Liver (tissue), 9 donors: ENCODE measurements around the gene SEL1L. TPM values are rescaled to one million over a fixed set of nuclear protein-coding genes. Genes with fewer than 3 reads are reported as not detected.

Experiments
- DNase-seq: peaks from one replicate; pipeline ENCODE4 v3.0.0-alpha.2; 2017; ENCODE audit warnings: low spot score
- H3K27ac ChIP-seq, 2 donors: one replicate each; pipeline ENCODE4 v1.7.0; 2013; ENCODE audit warnings: inconsistent platforms in 2 of 2, low read length in 2 of 2, control low read depth in 1 of 2, low read depth in 1 of 2, mild to moderate bottlenecking in 1 of 2
- H3K27me3 ChIP-seq, 4 donors: one replicate each; pipeline versions ENCODE4 v1.6.1 to v1.7.0; 2013; ENCODE audit warnings: low read length in 3 of 4, inconsistent platforms in 1 of 4, mild to moderate bottlenecking in 1 of 4, moderate library complexity in 1 of 4; ENCODE audit not compliant: control insufficient read depth in 4 of 4, insufficient read depth in 4 of 4
- H3K36me3 ChIP-seq, 4 donors: one replicate each; pipeline versions ENCODE4 v1.6.1 to v1.7.0; 2013; ENCODE audit warnings: low read length in 3 of 4, mild to moderate bottlenecking in 3 of 4, low read depth in 1 of 4, moderate library complexity in 1 of 4; ENCODE audit not compliant: control insufficient read depth in 4 of 4, insufficient read depth in 3 of 4
- H3K4me1 ChIP-seq, 4 donors: one replicate each; pipeline versions ENCODE4 v1.6.1 to v1.7.0; 2013; ENCODE audit warnings: low read length in 3 of 4, mild to moderate bottlenecking in 3 of 4, moderate library complexity in 1 of 4; ENCODE audit not compliant: control insufficient read depth in 4 of 4, insufficient read depth in 4 of 4
- H3K4me3 ChIP-seq, 3 donors: one replicate each; pipeline versions ENCODE4 v1.6.1 to v1.7.0; 2013; ENCODE audit warnings: low read length in 3 of 3, control low read depth in 1 of 3, low read depth in 1 of 3, mild to moderate bottlenecking in 1 of 3
- H3K9ac ChIP-seq, 2 donors: one replicate each; pipeline ENCODE4 v1.7.0; 2013; ENCODE audit warnings: low read length in 2 of 2, mild to moderate bottlenecking in 2 of 2, moderate library complexity in 2 of 2, control low read depth in 1 of 2, low read depth in 1 of 2
- H3K9me3 ChIP-seq, 4 donors: one replicate each; pipeline versions ENCODE4 v1.6.1 to v1.7.0; 2013; ENCODE audit warnings: low read length in 3 of 4; ENCODE audit not compliant: control insufficient read depth in 4 of 4
- ATF3 ChIP-seq: IDR thresholded peaks from 2 replicates; pipeline ENCODE4 v1.6.1; 2016; ENCODE audit warnings: antibody characterized with exemption
- EGR1 ChIP-seq, 2 donors: IDR thresholded peaks; 2 replicates each; pipeline ENCODE4 v1.6.1; 2016 to 2018; ENCODE audit warnings: antibody characterized with exemption in 2 of 2, low read depth in 2 of 2
- FOXA1 ChIP-seq: IDR thresholded peaks from 2 replicates; pipeline ENCODE4 v1.6.1; 2016; ENCODE audit warnings: antibody characterized with exemption
- FOXA2 ChIP-seq: IDR thresholded peaks from 2 replicates; pipeline ENCODE4 v1.6.1; 2016; ENCODE audit warnings: antibody characterized with exemption
- GABPA ChIP-seq, 2 donors: IDR thresholded peaks in 1 of 2; conservative IDR thresholded peaks in 1 of 2; 2 replicates each; pipeline ENCODE4 v1.6.1; 2016; ENCODE audit warnings: antibody characterized with exemption in 2 of 2, mild to moderate bottlenecking in 1 of 2, moderate library complexity in 1 of 2
- HNF4A ChIP-seq, 2 donors: conservative IDR thresholded peaks; 2 replicates each; pipeline ENCODE4 v1.6.1; 2016; ENCODE audit warnings: antibody characterized with exemption in 2 of 2, mild to moderate bottlenecking in 2 of 2
- MAX ChIP-seq: IDR thresholded peaks from 2 replicates; pipeline ENCODE4 v1.6.1; 2016; ENCODE audit warnings: antibody characterized with exemption
- NR2F2 ChIP-seq: IDR thresholded peaks from 2 replicates; pipeline ENCODE4 v1.6.1; 2016; ENCODE audit warnings: antibody characterized with exemption
- RAD21 ChIP-seq, 2 donors: IDR thresholded peaks; 2 replicates each; pipeline ENCODE4 v1.6.1; 2016; ENCODE audit warnings: antibody characterized with exemption in 2 of 2, mild to moderate bottlenecking in 2 of 2
- REST ChIP-seq: IDR thresholded peaks from 2 replicates; pipeline ENCODE4 v1.6.1; 2016; ENCODE audit warnings: antibody characterized with exemption, mild to moderate bottlenecking
- RXRA ChIP-seq, 2 donors: IDR thresholded peaks; 2 replicates each; pipeline ENCODE4 v1.6.1; 2017 to 2018; ENCODE audit warnings: antibody characterized with exemption in 2 of 2, mild to moderate bottlenecking in 1 of 2
- SP1 ChIP-seq: IDR thresholded peaks from 2 replicates; pipeline ENCODE4 v1.6.1; 2018; ENCODE audit warnings: antibody characterized with exemption, mild to moderate bottlenecking
- YY1 ChIP-seq: IDR thresholded peaks from 2 replicates; pipeline ENCODE4 v1.6.1; 2016; ENCODE audit warnings: antibody characterized with exemption, mild to moderate bottlenecking
- ZBTB33 ChIP-seq: IDR thresholded peaks from 2 replicates; pipeline ENCODE4 v1.6.1; 2016; ENCODE audit warnings: antibody characterized with exemption
- WGBS: extraction: QIAGEN DNeasy Blood & Tissue Kit; methylation state at CpG from one replicate; pipeline ENCODE4 v1.1.7; 2013; 5-methylcytosine and 5-hydroxymethylcytosine counted together
- polyA plus RNA-seq, 2 donors: library from polyadenylated mRNA; stranded (reverse) in 1 of 2; unstranded in 1 of 2; fragments of 200-250 nt in 1 of 2; fragments of >200 nt in 1 of 2; fragmentation: Nextera tagmentation in 1 of 2; extraction: Ambion mirVana in 1 of 2; gene quantifications; one replicate each; pipeline versions ENCODE4 v1.2.1 to v1.2.3, GENCODE V29; 2013 to 2015
- total RNA-seq, 2 donors: library from RNA; depleted of rRNA; stranded (reverse); fragments of >200 nt; gene quantifications; one replicate each; pipeline ENCODE4 v1.2.3, GENCODE V29; 2014
- donor health status: healthy.
- donor health status: healthy.
- donor health status: healthy.
- donor health status: healthy.
- donor health status: healthy.

SEL1L gene
- total and polyA plus RNA-seq, 4 donors = 40.7 to 117 (median 45.6) TPM

- WGBS = 41% methylated on average over 1 of the region's 1 CpG
- no peak for TF ChIP-seq REST
- no peak for TF ChIP-seq FOXA1
- TF ChIP-seq YY1 = no peak
- TF ChIP-seq ZBTB33 = no peak
- no peak for TF ChIP-seq GABPA (IDR thresholded peaks at IDR 0.05 in 1 of 2, conservative IDR thresholded peaks at IDR 0.05 in 1 of 2)
- no peak for TF ChIP-seq EGR1 (IDR thresholded peaks at IDR 0.05; ENCODE audit: low read depth in 2 of 2)
- TF ChIP-seq RXRA (IDR thresholded peaks at IDR 0.05) = no peak
- no peak for TF ChIP-seq FOXA2
- TF ChIP-seq SP1 = no peak
- no peak for TF ChIP-seq ATF3
- TF ChIP-seq HNF4A (conservative IDR thresholded peaks at IDR 0.05) = no peak
- no peak for DNase-seq
- H3K4me3 ChIP-seq = no peak overlapping the region
- H3K36me3 ChIP-seq = no peaks in the 10 kb centered on the region
- H3K4me1 ChIP-seq = no peaks in the 10 kb centered on the region
- no peak overlapping the region for H3K27ac ChIP-seq
- H3K9me3 ChIP-seq = no peaks in the 10 kb centered on the region
- H3K27me3 ChIP-seq = no peaks in the 10 kb centered on the region
- no peak overlapping the region for H3K9ac ChIP-seq
These were observed 23.5 kb upstream of the SEL1L start for GRCh38 chr14:81557146-81557545.

- TF ChIP-seq ATF3 = no peak
- no peak for TF ChIP-seq SP1
- no peak for TF ChIP-seq NR2F2
- no peak for TF ChIP-seq RAD21 (IDR thresholded peaks at IDR 0.05)
- TF ChIP-seq EGR1 (IDR thresholded peaks at IDR 0.05; ENCODE audit: low read depth in 2 of 2) = no peak
- TF ChIP-seq RXRA (IDR thresholded peaks at IDR 0.05) = no peak
- TF ChIP-seq MAX = no peak
- no peak for DNase-seq
- 85% methylated on average over 2 of the region's 2 CpGs for WGBS
These were observed 22.0 kb upstream of the SEL1L start for GRCh38 chr14:81555684-81556083.

More at GRCh38 chr14:81555684-81556083, 22.0 kb upstream of the SEL1L start:
- H3K36me3 ChIP-seq = no peaks in the 10 kb centered on the region
- no peaks in the 10 kb centered on the region for H3K27me3 ChIP-seq
- no peak overlapping the region for H3K9ac ChIP-seq
- H3K27ac ChIP-seq = no peak overlapping the region
- no peaks in the 10 kb centered on the region for H3K4me1 ChIP-seq
- H3K4me3 ChIP-seq = no peak overlapping the region
- no peaks in the 10 kb centered on the region for H3K9me3 ChIP-seq
